ENCODE measurements around the gene PTPRM.

DNA sequence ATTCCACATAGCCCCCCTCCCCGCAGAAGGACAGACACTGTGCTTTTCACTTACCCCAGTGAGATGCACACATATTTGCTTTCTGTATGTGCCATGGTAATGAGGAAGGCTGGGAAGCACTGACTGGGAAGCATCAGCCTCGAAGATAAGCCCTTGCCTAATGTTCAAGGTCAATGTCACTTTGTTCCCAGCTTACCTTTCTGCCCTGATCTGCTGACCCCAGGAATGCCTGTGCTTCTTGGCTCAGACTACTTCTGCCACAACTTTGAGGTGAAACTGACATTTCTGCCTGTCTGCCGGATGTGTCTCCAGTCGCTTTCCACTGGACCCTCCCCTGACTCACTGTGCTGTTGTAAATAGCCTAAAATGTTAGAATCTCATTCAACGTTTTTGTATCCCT is 183.8 kb downstream of the PTPRM start:
- no peak for TF ChIP-seq EZH2 (IDR thresholded peaks at IDR 0.05; ENCODE audit: low read length)
- TF ChIP-seq, protein P1, sequence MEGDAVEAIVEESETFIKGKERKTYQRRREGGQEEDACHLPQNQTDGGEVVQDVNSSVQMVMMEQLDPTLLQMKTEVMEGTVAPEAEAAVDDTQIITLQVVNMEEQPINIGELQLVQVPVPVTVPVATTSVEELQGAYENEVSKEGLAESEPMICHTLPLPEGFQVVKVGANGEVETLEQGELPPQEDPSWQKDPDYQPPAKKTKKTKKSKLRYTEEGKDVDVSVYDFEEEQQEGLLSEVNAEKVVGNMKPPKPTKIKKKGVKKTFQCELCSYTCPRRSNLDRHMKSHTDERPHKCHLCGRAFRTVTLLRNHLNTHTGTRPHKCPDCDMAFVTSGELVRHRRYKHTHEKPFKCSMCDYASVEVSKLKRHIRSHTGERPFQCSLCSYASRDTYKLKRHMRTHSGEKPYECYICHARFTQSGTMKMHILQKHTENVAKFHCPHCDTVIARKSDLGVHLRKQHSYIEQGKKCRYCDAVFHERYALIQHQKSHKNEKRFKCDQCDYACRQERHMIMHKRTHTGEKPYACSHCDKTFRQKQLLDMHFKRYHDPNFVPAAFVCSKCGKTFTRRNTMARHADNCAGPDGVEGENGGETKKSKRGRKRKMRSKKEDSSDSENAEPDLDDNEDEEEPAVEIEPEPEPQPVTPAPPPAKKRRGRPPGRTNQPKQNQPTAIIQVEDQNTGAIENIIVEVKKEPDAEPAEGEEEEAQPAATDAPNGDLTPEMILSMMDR (optimal IDR thresholded peaks at IDR 0.05 in 1 of 3, IDR thresholded peaks at IDR 0.05 in 1 of 3, conservative IDR thresholded peaks at IDR 0.05 in 1 of 3; ENCODE audit: extremely low read depth in 1 of 3, insufficient read depth in 2 of 3, low read length in 3 of 3) = no peak
